DMS114 treated with DMSO at 0.1 percent for 48 hours (cell line): ENCODE results near the gene FOLR2.

Experiments used
- DNase-seq: peaks from one replicate; lab custom pipeline; 2025; ENCODE audit not compliant: unreplicated experiment; lab: John Stamatoyannopoulos, UW

FOLR2 gene

GRCh38 chr11:72229336-72229924, 12.8 kb downstream of the FOLR2 start:
- DNase-seq, result no peak

GRCh38 chr11:72229925-72230763, 13.6 kb downstream of the FOLR2 start:
- DNase-seq, result no peak

GRCh38 chr11:72230764-72231365, 14.3 kb downstream of the FOLR2 start:
- no peak for DNase-seq

GRCh38 chr11:72231396-72232259, 15.0 kb downstream of the FOLR2 start:
- DNase-seq, result no peak

- DNase-seq, result no peak
Measured at GRCh38 chr11:72232260-72233055, 15.9 kb downstream of the FOLR2 start.

GRCh38 chr11:72233056-72233772, 16.6 kb downstream of the FOLR2 start:
- no peak for DNase-seq

- DNase-seq, result no peak
Measured at GRCh38 chr11:72233773-72234513, 17.3 kb downstream of the FOLR2 start.

GRCh38 chr11:72234514-72234830, 17.9 kb downstream of the FOLR2 start:
- no peak for DNase-seq

- DNase-seq, result no peak
Measured at GRCh38 chr11:72234920-72235319, 18.3 kb downstream of the FOLR2 start.

- DNase-seq, result no peak
Measured at GRCh38 chr11:72235351-72236057, 18.9 kb downstream of the FOLR2 start.

- no peak for DNase-seq
Measured at GRCh38 chr11:72236083-72236697, 19.6 kb downstream of the FOLR2 start.

- no peak for DNase-seq
Measured at GRCh38 chr11:72236774-72237111, 20.1 kb downstream of the FOLR2 start.

GRCh38 chr11:72237112-72237931, 20.7 kb downstream of the FOLR2 start:
- DNase-seq, result no peak

GRCh38 chr11:72238040-72238450, 21.5 kb downstream of the FOLR2 start:
- no peak for DNase-seq

- DNase-seq, result no peak
Measured at GRCh38 chr11:72238492-72239312, 22.1 kb downstream of the FOLR2 start.

GRCh38 chr11:72239313-72239848, 22.8 kb downstream of the FOLR2 start:
- no peak for DNase-seq
